HG02943 (cell line): ENCODE data around the gene FLT3.
"Not testable (repeated sequence)": the region's sequence is repeated elsewhere in the genome, so short reads cannot be mapped to it uniquely, and the experiment has no call there.

Experiments
- ATAC-seq: cut with Tn5 transposase; IDR thresholded peaks from one replicate; pipeline ENCODE4 v1.9.1; 2021; ENCODE audit warnings: mild to moderate bottlenecking, low read depth, moderate library complexity; ENCODE audit not compliant: unreplicated experiment

The FLT3 gene

GRCh38 chr13:28046981-28047380 lies 53.4 kb downstream of the FLT3 start:
- no peak for ATAC-seq

GRCh38 chr13:28045861-28046260 lies 54.5 kb downstream of the FLT3 start:
- no peak for ATAC-seq

- no peak for ATAC-seq
These were observed 55.8 kb downstream of the FLT3 start for GRCh38 chr13:28044608-28045007.

GRCh38 chr13:28043224-28043623 lies 57.2 kb downstream of the FLT3 start:
- ATAC-seq = no peak

GRCh38 chr13:28041501-28041900 lies 58.9 kb downstream of the FLT3 start:
- no peak for ATAC-seq

GRCh38 chr13:28041031-28041461 lies 59.3 kb downstream of the FLT3 start:
- ATAC-seq = no peak

GRCh38 chr13:28037399-28037798 lies 63.0 kb downstream of the FLT3 start:
- no peak for ATAC-seq

- ATAC-seq = no peak
These were observed 65.1 kb downstream of the FLT3 start for GRCh38 chr13:28035146-28035782.

- ATAC-seq = no peak
These were observed 66.3 kb downstream of the FLT3 start for GRCh38 chr13:28033894-28034655.

GRCh38 chr13:28032438-28032837 lies 67.9 kb downstream of the FLT3 start:
- not testable (repeated sequence) for ATAC-seq

GRCh38 chr13:28031896-28032288 lies 68.5 kb downstream of the FLT3 start:
- no peak for ATAC-seq

GRCh38 chr13:28031220-28031895 lies 69.0 kb downstream of the FLT3 start:
- ATAC-seq = no peak

- ATAC-seq = no peak
These were observed 72.6 kb downstream of the FLT3 start for GRCh38 chr13:28027607-28028364.

- no peak for ATAC-seq
These were observed 73.3 kb downstream of the FLT3 start for GRCh38 chr13:28027071-28027470.

GRCh38 chr13:28026508-28026907 lies 73.9 kb downstream of the FLT3 start:
- no peak for ATAC-seq

- ATAC-seq = no peak
These were observed 77.4 kb downstream of the FLT3 start for GRCh38 chr13:28022848-28023518.

- ATAC-seq = no peak
These were observed 86.1 kb downstream of the FLT3 start for GRCh38 chr13:28014301-28014700.

- no peak for ATAC-seq
These were observed 86.9 kb downstream of the FLT3 start for GRCh38 chr13:28013482-28013881.

- peak; percentile 68 for ATAC-seq
These were observed 87.5 kb downstream of the FLT3 start for GRCh38 chr13:28012896-28013295.

GRCh38 chr13:28012383-28012782 lies 88.0 kb downstream of the FLT3 start:
- no peak for ATAC-seq
